K562 (cell line): ENCODE data around the gene POU2F1. TPM values are rescaled to one million over a fixed set of nuclear protein-coding genes. Genes with fewer than 3 reads are reported as not detected.
A peak's percentile ranks its signal among the peaks of the same experiment; 100 is the strongest.

Experiments
- ATAC-seq: fragments of 200-7000 bp; cut with Tn5 transposase; 3 replicates; pipeline ENCODE4 v1.9.1; 2020; ENCODE audit warnings: moderate library complexity
- BruUV-seq: library from RNA; stranded (reverse); fragments of 400-500 nt; replicated peaks from 2 replicates; lab custom pipeline; 2021; lab: Mats Ljungman, UMichigan
- CTCF ChIA-PET: fragments of 300-600 bp; formaldehyde crosslinking; extraction: SDS; loops from one replicate; lab custom pipeline; 2021; ENCODE audit warnings: low intra/inter-chr PET ratio; lab: Yijun Ruan, JAX
- POLR2A ChIA-PET: fragments of 300-600, 350-650 bp; sonication (Branson Sonifier 250); formaldehyde crosslinking; extraction: SDS; loops from one replicate; lab custom pipeline; 2021; ENCODE audit warnings: antibody characterized with exemption, inconsistent platforms; lab: Yijun Ruan, JAX
- DNase-seq, 4 experiments: peaks; one replicate each; pipeline versions ENCODE4 v3.0.0 to v3.0.0-alpha.2; 2011 to 2018; ENCODE audit warnings: low spot score in 3 of 4, mixed read lengths in 3 of 4; ENCODE audit errors: extremely low read depth in 1 of 4
- FAIRE-seq: peaks from 2 replicates; lab custom pipeline; 2011; peaks lifted over from hg19 to GRCh38; lab: Jason Lieb, UNC
- H2AFZ ChIP-seq: 2 replicates; pipeline ENCODE4 v1.6.0; 2011; ENCODE audit warnings: low read depth, low read length, control low read depth, inconsistent platforms
- H3K27ac ChIP-seq: fragments of 200-600 bp; 3 replicates; pipeline ENCODE4 v1.8.0; 2011; ENCODE audit warnings: low read depth, mild to moderate bottlenecking, control low read depth, inconsistent platforms, low read length, moderate library complexity, mixed read lengths; ENCODE audit errors: extremely low read depth
- H3K27me3 ChIP-seq, 2 experiments: fragments of 300-600 bp in 1 of 2; 2 replicates in 1 of 2; 3 replicates in 1 of 2; pipeline versions ENCODE4 v1.6.0 to v1.8.0; 2011; ENCODE audit warnings: inconsistent platforms in 2 of 2, low read length in 2 of 2, mild to moderate bottlenecking in 1 of 2, mixed read lengths in 1 of 2, moderate library complexity in 1 of 2; ENCODE audit not compliant: control insufficient read depth in 2 of 2, insufficient read depth in 2 of 2
- H3K36me3 ChIP-seq: fragments of 300-600 bp; 3 replicates; pipeline ENCODE4 v1.8.0; 2011; ENCODE audit warnings: mild to moderate bottlenecking, low read length, inconsistent platforms; ENCODE audit not compliant: control insufficient read depth, insufficient read depth
- H3K4me1 ChIP-seq, 2 experiments: fragments of 200-600 bp in 1 of 2; replicated peaks in 1 of 2; 2 replicates in 1 of 2; 3 replicates in 1 of 2; pipeline versions ENCODE4 v1.5.1 to v1.8.0; 2011; ENCODE audit warnings: inconsistent platforms in 2 of 2, low read length in 2 of 2, mild to moderate bottlenecking in 1 of 2, mixed read lengths in 1 of 2, moderate library complexity in 1 of 2; ENCODE audit not compliant: control insufficient read depth in 2 of 2, insufficient read depth in 2 of 2
- H3K4me2 ChIP-seq: 2 replicates; pipeline ENCODE4 v1.6.1; 2011; ENCODE audit warnings: low read length, control low read depth, inconsistent platforms, mixed read lengths; ENCODE audit not compliant: insufficient read depth
- H3K4me3 ChIP-seq: fragments of 200-600 bp; sonication (generic), shearing (Covaris generic); 2 replicates; pipeline ENCODE4 v1.5.1; 2016; ENCODE audit warnings: control low read depth, inconsistent platforms
- H3K79me2 ChIP-seq: fragments of 200-600 bp; 3 replicates; pipeline ENCODE4 v1.8.0; 2011; ENCODE audit warnings: low read length, inconsistent platforms; ENCODE audit not compliant: control insufficient read depth, insufficient read depth
- H3K9ac ChIP-seq, 2 experiments: 2 replicates each; pipeline versions ENCODE4 v1.6.0 to v1.6.1; 2011; ENCODE audit warnings: low read depth in 2 of 2, low read length in 2 of 2, control low read depth in 1 of 2, inconsistent platforms in 1 of 2, mild to moderate bottlenecking in 1 of 2, mixed read lengths in 1 of 2; ENCODE audit not compliant: insufficient read depth in 1 of 2
- H3K9me1 ChIP-seq: one replicate; pipeline ENCODE4 v1.6.0; 2011; ENCODE audit warnings: inconsistent platforms, mild to moderate bottlenecking, low read length, moderate library complexity; ENCODE audit not compliant: control insufficient read depth, insufficient read depth
- H3K9me3 ChIP-seq: replicated peaks from 2 replicates; pipeline ENCODE4 v1.5.1; 2011; ENCODE audit warnings: low read depth, low read length, inconsistent platforms; ENCODE audit not compliant: control insufficient read depth, insufficient read depth
- H4K20me1 ChIP-seq: replicated peaks from 2 replicates; pipeline ENCODE4 v1.6.1; 2011; ENCODE audit warnings: low read length, inconsistent platforms, mixed read lengths; ENCODE audit not compliant: control insufficient read depth, insufficient read depth
- CBX3 ChIP-seq, 2 experiments: IDR thresholded peaks; 1 replicate in 1 of 2; 2 replicates in 1 of 2; pipeline ENCODE4 v1.6.1; 2012; ENCODE audit warnings: inconsistent platforms in 2 of 2, low read length in 2 of 2, borderline replicate concordance in 1 of 2, control low read depth in 1 of 2
- DMBX1 ChIP-seq: fragments of 250-450 bp; sonication (Bioruptor Pico); IDR thresholded peaks from 2 replicates; pipeline ENCODE4 v1.8.0; 2022; ENCODE audit warnings: inconsistent platforms, mild to moderate bottlenecking, moderate library complexity, borderline replicate concordance
- FOXA1 ChIP-seq: fragments of 450-650 bp; IDR thresholded peaks from 2 replicates; pipeline ENCODE4 v1.6.1; 2016; ENCODE audit warnings: mild to moderate bottlenecking, borderline replicate concordance
- KDM5B ChIP-seq: fragments of 200-600 bp; sonication (generic); IDR thresholded peaks from 2 replicates; pipeline ENCODE4 v1.6.1; 2012; ENCODE audit warnings: low read depth, mild to moderate bottlenecking, moderate library complexity, low read length, control low read depth, inconsistent platforms; ENCODE audit not compliant: insufficient replicate concordance
- L3MBTL2 ChIP-seq: fragments of 450-650 bp; IDR thresholded peaks from 2 replicates; pipeline ENCODE4 v1.6.1; 2016; ENCODE audit warnings: mild to moderate bottlenecking, moderate library complexity
- MLLT1 ChIP-seq, 2 experiments: fragments of 450-650 bp; IDR thresholded peaks; 2 replicates each; pipeline ENCODE4 v1.6.1; 2016
- MTA3 ChIP-seq: fragments of 450-650 bp; formaldehyde crosslinking; IDR thresholded peaks from 2 replicates; pipeline ENCODE4 v1.6.1; 2017; ENCODE audit warnings: mild to moderate bottlenecking, borderline replicate concordance
- NEUROD1 ChIP-seq: fragments of 150-350 bp; IDR thresholded peaks from 2 replicates; pipeline ENCODE4 v1.6.1; 2014; ENCODE audit warnings: borderline replicate concordance, low read length, low read depth; ENCODE audit not compliant: partially characterized antibody
- PHF8 ChIP-seq: fragments of 200-600 bp; sonication (generic); IDR thresholded peaks from 2 replicates; pipeline ENCODE4 v1.6.1; 2012; ENCODE audit warnings: mixed run types, mild to moderate bottlenecking, inconsistent platforms, low read length, moderate library complexity, borderline replicate concordance
- PML ChIP-seq: IDR thresholded peaks from 2 replicates; pipeline ENCODE4 v1.6.1; 2012; ENCODE audit warnings: low read length, inconsistent platforms
- RCOR1 ChIP-seq, 2 experiments: IDR thresholded peaks; 2 replicates each; pipeline ENCODE4 v1.6.1; 2012; ENCODE audit warnings: low read depth in 2 of 2, low read length in 2 of 2, borderline replicate concordance in 1 of 2, improper control_type of control experiment in 1 of 2
- STAG1 ChIP-seq: sonication (generic); formaldehyde crosslinking; IDR thresholded peaks from 2 replicates; pipeline ENCODE4 v1.5.0; 2020; ENCODE audit warnings: missing genetic modification reagents, borderline replicate concordance
- ZFX ChIP-seq: sonication (generic); formaldehyde crosslinking; IDR thresholded peaks from 2 replicates; pipeline ENCODE4 v1.8.0; 2022; ENCODE audit warnings: mild to moderate bottlenecking, missing genetic modification reagents, moderate library complexity
- ZKSCAN3 ChIP-seq: fragments of 250-450 bp; sonication (Bioruptor Pico); IDR thresholded peaks from 2 replicates; pipeline ENCODE4 v1.4.0; 2020
- ZNF24 ChIP-seq: fragments of 450-650 bp; IDR thresholded peaks from 2 replicates; pipeline ENCODE4 v1.6.1; 2016
- ZNF263 ChIP-seq: sonication (generic); formaldehyde crosslinking; IDR thresholded peaks from 2 replicates; pipeline ENCODE4 v1.8.0; 2022; ENCODE audit warnings: mild to moderate bottlenecking, missing genetic modification reagents, borderline replicate concordance
- ZNF507 ChIP-seq: conservative IDR thresholded peaks from 2 replicates; pipeline ENCODE4 v1.6.1; 2017; ENCODE audit warnings: missing genetic modification characterization, missing compliant biosample characterization
- ZNF511 ChIP-seq: sonication (generic); formaldehyde crosslinking; IDR thresholded peaks from 2 replicates; pipeline ENCODE4 v1.8.0; 2022; ENCODE audit warnings: mild to moderate bottlenecking, missing genetic modification reagents
- ZNF695 ChIP-seq: fragments of 450-650 bp; formaldehyde crosslinking; IDR thresholded peaks from 2 replicates; pipeline ENCODE4 v1.4.0; 2020; ENCODE audit warnings: mild to moderate bottlenecking, moderate library complexity
- WGBS: fragments of 100-300 bp; shearing (Covaris generic); methylation state at CpG from one replicate; pipeline ENCODE4 v1.1.6; 2016; ENCODE audit warnings: low coverage, mixed read lengths; ENCODE audit not compliant: insufficient coverage; ENCODE audit errors: missing lambda C conversion rate; 5-methylcytosine and 5-hydroxymethylcytosine counted together
- in situ Hi-C: fragments of 300-500 bp; cut with MboI; formaldehyde crosslinking; loops from 4 replicates; pipeline ENCODE4 v1.15.0; 2018; ENCODE audit warnings: inconsistent platforms, mixed read lengths
- intact Hi-C: fragments of 100-400 bp; cut with micrococcal nuclease; formaldehyde crosslinking; loops from 2 replicates; pipeline ENCODE4 v1.14.2; 2022
- polyA plus RNA-seq, 8 experiments: library from polyadenylated mRNA; depleted of rRNA in 4 of 8; stranded (reverse) in 5 of 8; unstranded in 3 of 8; fragments of >200 nt; fragmentation: Nextera tagmentation in 2 of 8; fragmentation: Illumina TruSeq in 1 of 8; extraction: Ambion mirVana in 2 of 8; extraction: Trizol in 1 of 8; gene quantifications; 2 replicates each; pipeline versions ENCODE4 v1.2.1 to v1.2.3, GENCODE V29; 2011 to 2014; ENCODE audit warnings: inconsistent platforms in 1 of 8, missing spikeins in 1 of 8
- total RNA-seq, 7 experiments: library from RNA; depleted of rRNA in 6 of 7; stranded (reverse); fragments of >200 nt in 6 of 7; fragmentation: Illumina TruSeq in 2 of 7; extraction: Trizol in 2 of 7; gene quantifications; 2 replicates each; pipeline versions ENCODE4 v1.2.1 to v1.2.3, GENCODE V29; 2011 to 2021; ENCODE audit warnings: low replicate concordance in 1 of 7

Gene POU2F1
- total and polyA plus RNA-seq, 9 of the 15 experiments (the other 6 are each of a cell fraction or from before 2014, with no cell fraction given): 2.6 to 22.3 (median 8.8) TPM

GRCh38 chr1:167442142-167442848 is 221.6 kb downstream of the POU2F1 start:
- peaks cover 2 to 13% of the 10 kb centered on the region in 2 experiments; a peak in 3 of 5 replicates for H3K4me1 ChIP-seq
- in situ Hi-C loops: loop anchor here (5.0 to 10.0 kb wide), 2 partner anchors 175 to 557 kb away; no protein-coding TSS in a partner anchor
- peak overlapping the region in 1 of 2 experiments; percentile 61; a peak in 2 of 4 replicates for H3K9ac ChIP-seq
- no peaks in the 10 kb centered on the region for H3K9me3 ChIP-seq
- H3K36me3 ChIP-seq: no peaks in the 10 kb centered on the region
- H3K27me3 ChIP-seq: peaks cover 10 to 37% of the 10 kb centered on the region in 2 experiments
- FAIRE-seq: peak; percentile 97
- H3K79me2 ChIP-seq: no peaks in the 10 kb centered on the region
- CTCF ChIA-PET: interaction anchor here (0.5 to 2.8 kb wide), 7 partner anchors 26 to 707 kb away, joined by 3 to 22 read pairs (median 3); no protein-coding TSS in a partner anchor
- H3K4me2 ChIP-seq: no peak overlapping the region
- DNase-seq: peak; percentile 91 to 94 (median 92)
- intact Hi-C loops: loop anchor here (1.0 to 10.0 kb wide), 7 partner anchors 41 to 376 kb away; partner anchors contain the start of gene POU2F1
- 16% methylated on average over 12 of the region's 12 CpGs for WGBS
- no peak overlapping the region for H3K4me3 ChIP-seq
- no peaks in the 10 kb centered on the region for H4K20me1 ChIP-seq
- H3K27ac ChIP-seq: no peak overlapping the region
- no TSS peak for BruUV-seq
- H2AFZ ChIP-seq: peak overlapping the region; percentile 61
- peak; percentile 98 for ATAC-seq
- H3K9me1 ChIP-seq: peaks cover 4% of the 10 kb centered on the region
- POLR2A ChIA-PET: interaction anchor here (0.6 kb wide), 1 partner anchor 216 kb away, joined by 3 read pairs; no protein-coding TSS in a partner anchor
- TF ChIP-seq PML (no peak), RCOR1 (IDR thresholded peaks at IDR 0.05; ENCODE audit: borderline replicate concordance in 1 of 2, low read depth in 2 of 2, low read length in 2 of 2) (peak in 1 of 2 experiments; percentile 68; a peak in 2 of 4 replicates), ZNF263 (CRISPR knock-in tag) (peak; percentile 49; the same call in 1 of the 2 replicates), MTA3 (0 out of 2 replicates have a peak, but pooled peaks have one; percentile 21), ZNF511 (CRISPR knock-in tag) (no peak), STAG1 (peak; percentile 96), ZNF507 (no peak), MLLT1 (IDR thresholded peaks at IDR 0.05) (no peak), NEUROD1 (peak; percentile 42), FOXA1 (no peak), ZNF24 (peak; percentile 51; the same call in 1 of the 2 replicates), ZKSCAN3 (CRISPR knock-in tag) (no peak), L3MBTL2 (0 out of 2 replicates have a peak, but pooled peaks have one; percentile 16), DMBX1 (no peak), PHF8 (no peak), CBX3 (IDR thresholded peaks at IDR 0.05; ENCODE audit: borderline replicate concordance in 1 of 2, low read length in 2 of 2) (0 out of 3 replicates have a peak, but pooled peaks of 1 of the 2 experiments have one; percentile 39), ZNF695 (CRISPR knock-in tag) (no peak), KDM5B (no peak), ZFX (CRISPR knock-in tag) (peak; percentile 26; the same call in 1 of the 2 replicates)
